RWPE1 (cell line): ENCODE measurements around the gene DDX41.

Source experiments
- CTCF ChIA-PET: fragments of 350-600 bp; sonication (Branson Sonifier 250); formaldehyde crosslinking; extraction: SDS; loops from one replicate; lab custom pipeline; 2021; lab: Yijun Ruan, JAX
- POLR2A ChIA-PET: fragments of 400-600 bp; formaldehyde crosslinking; extraction: SDS; loops from one replicate; lab custom pipeline; 2020; ENCODE audit warnings: antibody characterized with exemption; ENCODE audit not compliant: low non-redundant PET; lab: Yijun Ruan, JAX
- DNase-seq: peaks from one replicate; pipeline ENCODE4 v3.0.0; 2012; ENCODE audit warnings: low spot score
- H3K27ac ChIP-seq: fragments of 450-650 bp; 2 replicates; pipeline ENCODE4 v1.5.1; 2017
- CTCF ChIP-seq: fragments of 450-650 bp; conservative IDR thresholded peaks from 2 replicates; pipeline ENCODE4 v1.5.1; 2017; ENCODE audit warnings: low read depth, mild to moderate bottlenecking

Gene DDX41

DNA sequence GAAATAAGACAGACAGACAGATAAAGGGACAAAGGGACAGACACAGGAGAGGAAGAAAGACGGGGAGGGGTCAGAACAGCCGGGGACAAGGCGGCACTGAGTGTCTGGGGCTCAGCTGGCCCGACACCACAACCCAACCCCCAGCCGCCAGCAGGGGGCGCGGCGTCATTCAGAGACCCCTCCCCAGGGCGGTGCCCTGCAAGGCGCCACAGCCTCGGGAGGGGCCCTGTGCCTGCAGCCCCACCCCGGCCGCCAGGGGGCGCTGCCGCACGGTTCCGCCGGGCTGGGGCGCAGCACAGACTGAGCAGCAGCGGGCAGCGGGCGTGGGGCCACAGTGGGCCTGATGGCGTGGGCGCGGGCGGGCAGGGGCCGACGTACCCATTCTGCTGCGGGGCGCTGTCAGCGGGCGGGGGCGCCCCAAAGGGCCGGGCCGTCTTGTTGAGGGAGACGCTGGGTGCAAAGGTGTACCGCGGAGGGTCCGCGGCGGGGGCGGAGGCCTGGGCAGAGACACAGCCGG, 25.3 kb downstream of the DDX41 start:
- TF ChIP-seq CTCF, result peak; percentile 96
- H3K27ac ChIP-seq, result peak overlapping the region; percentile 96
- ChIA-PET CTCF (interaction anchor here (0.6 to 1.5 kb wide), 4 partner anchors 13 to 88 kb away, joined by 3 to 14 read pairs (median 4); no protein-coding TSS in a partner anchor), POLR2A (no interaction called here)
- DNase-seq, result no peak

- CTCF ChIA-PET, result interaction anchor here (0.6 to 1.5 kb wide), 4 partner anchors 12 to 88 kb away, joined by 3 to 14 read pairs (median 4); no protein-coding TSS in a partner anchor
- DNase-seq, result no peak
- POLR2A ChIA-PET, result no interaction called here
- no peak for TF ChIP-seq CTCF
- peak overlapping the region; percentile 96 for H3K27ac ChIP-seq
Measured at GRCh38 chr5:177490992-177491391, 25.8 kb downstream of the DDX41 start.

- no peak for DNase-seq
- CTCF ChIA-PET, result interaction anchor here (0.8 kb wide), 1 partner anchor 16 kb away, joined by 3 read pairs; no protein-coding TSS in a partner anchor
- TF ChIP-seq CTCF, result no peak
- peak overlapping the region; percentile 96 for H3K27ac ChIP-seq
- POLR2A ChIA-PET, result no interaction called here
Measured at GRCh38 chr5:177490311-177490991, 26.3 kb downstream of the DDX41 start.

DNA sequence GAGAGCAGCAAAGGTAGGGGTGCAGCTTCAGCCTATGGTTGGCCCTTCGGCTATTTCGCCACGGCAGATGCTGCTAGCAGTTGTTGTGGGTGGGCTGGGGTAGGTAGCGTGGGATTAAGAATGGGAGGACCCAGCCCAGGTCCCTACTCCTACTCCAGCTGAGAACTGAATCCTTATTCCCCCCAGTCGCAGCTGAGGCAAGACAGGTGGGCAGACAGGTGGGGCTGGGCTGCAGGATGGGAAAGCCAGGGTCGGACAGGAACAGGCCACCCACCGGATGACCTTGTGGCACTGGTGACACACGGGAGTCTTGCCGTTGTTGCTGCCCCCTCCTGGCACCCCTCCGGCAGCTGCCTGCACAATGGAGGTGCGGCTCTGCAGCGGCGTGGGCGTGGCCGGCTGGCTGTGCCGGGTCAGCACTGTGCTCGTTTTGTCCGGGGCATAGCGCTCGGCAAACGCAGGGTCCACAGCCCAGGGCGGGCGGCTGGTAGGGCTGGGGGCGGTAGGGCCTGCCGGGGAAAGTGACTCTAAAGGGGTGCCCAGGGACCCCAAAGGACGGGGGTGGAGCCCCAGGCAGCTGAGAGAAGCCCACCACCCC, 27.5 kb downstream of the DDX41 start:
- ChIA-PET POLR2A (no interaction called here), CTCF (interaction anchor here (1.4 kb wide), 2 partner anchors 11 to 12 kb away, joined by 4 to 9 read pairs; no protein-coding TSS in a partner anchor)
- DNase-seq, result no peak
- peak overlapping the region; percentile 96 for H3K27ac ChIP-seq
- no peak for TF ChIP-seq CTCF

DNA sequence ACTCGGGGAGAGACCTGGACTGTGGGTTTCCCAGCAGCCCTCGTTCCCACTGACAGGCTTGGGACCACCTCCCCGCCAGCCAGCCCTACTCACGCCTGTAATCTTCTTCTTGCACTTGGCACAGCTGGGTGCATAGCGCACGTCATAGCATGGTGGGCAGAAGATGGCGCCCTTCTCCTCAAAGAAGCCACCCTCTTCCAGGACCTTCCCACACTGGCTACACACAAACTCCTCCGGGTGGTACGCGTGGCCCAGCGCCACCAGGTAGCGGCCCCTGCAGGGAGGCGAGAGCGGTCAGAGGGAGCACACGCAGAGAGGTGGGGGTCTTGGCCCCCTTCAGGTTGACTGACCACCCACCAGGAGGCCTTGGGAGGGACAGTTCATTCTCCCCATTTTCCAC, 28.8 kb downstream of the DDX41 start:
- peak overlapping the region; percentile 96 for H3K27ac ChIP-seq
- ChIA-PET CTCF (interaction anchor here (1.1 kb wide), 1 partner anchor 84 kb away, joined by 5 read pairs; no protein-coding TSS in a partner anchor), POLR2A (no interaction called here)
- no peak for TF ChIP-seq CTCF
- DNase-seq, result no peak

- TF ChIP-seq CTCF, result no peak
- H3K27ac ChIP-seq, result peak overlapping the region; percentile 96
- no peak for DNase-seq
- ChIA-PET CTCF (no interaction called here), POLR2A (no interaction called here)
Measured at GRCh38 chr5:177487144-177487543, 29.6 kb downstream of the DDX41 start.
